Neuronal stem cell (in vitro differentiated cells): Measurements from ENCODE around the gene GJB4.

Experiments
- DNase-seq: peaks from one replicate; pipeline ENCODE4 v3.0.0-alpha.2; 2013; ENCODE audit warnings: low spot score
- H2AFZ ChIP-seq: one replicate; pipeline ENCODE4 v1.6.1; 2013; ENCODE audit warnings: mild to moderate bottlenecking, low read length, inconsistent platforms
- H2AK5ac ChIP-seq: 2 replicates; pipeline ENCODE4 v1.6.1; 2013; ENCODE audit warnings: low read depth, mild to moderate bottlenecking, inconsistent platforms, low read length, moderate library complexity, mixed read lengths
- H2BK120ac ChIP-seq: 2 replicates; pipeline ENCODE4 v1.6.1; 2013; ENCODE audit warnings: low read depth, mild to moderate bottlenecking, inconsistent platforms, low read length, moderate library complexity, mixed read lengths
- H2BK12ac ChIP-seq: one replicate; pipeline ENCODE4 v1.6.1; 2013; ENCODE audit warnings: low read length, inconsistent platforms
- H2BK15ac ChIP-seq: 2 replicates; pipeline ENCODE4 v1.6.1; 2013; ENCODE audit warnings: mild to moderate bottlenecking, low read length, inconsistent platforms, mixed read lengths
- H2BK5ac ChIP-seq: one replicate; pipeline ENCODE4 v1.6.1; 2013; ENCODE audit warnings: inconsistent platforms, mild to moderate bottlenecking, low read length, moderate library complexity
- H3K14ac ChIP-seq: one replicate; pipeline ENCODE4 v1.6.1; 2013; ENCODE audit warnings: low read length, inconsistent platforms
- H3K18ac ChIP-seq: 2 replicates; pipeline ENCODE4 v1.6.1; 2013; ENCODE audit warnings: low read length, inconsistent platforms
- H3K23ac ChIP-seq: 2 replicates; pipeline ENCODE4 v1.6.1; 2013; ENCODE audit warnings: low read depth, mild to moderate bottlenecking, mixed read lengths, low read length, inconsistent platforms; ENCODE audit not compliant: poor library complexity
- H3K27ac ChIP-seq: replicated peaks from 3 replicates; pipeline ENCODE4 v1.5.1; 2013; ENCODE audit warnings: low read length, inconsistent platforms
- H3K27me3 ChIP-seq, 3 experiments: 2 replicates each; pipeline ENCODE4 v1.6.1; 2013; ENCODE audit warnings: low read length in 3 of 3, mild to moderate bottlenecking in 2 of 3, inconsistent platforms in 1 of 3, low read depth in 1 of 3, mixed read lengths in 1 of 3, moderate library complexity in 1 of 3; ENCODE audit not compliant: control insufficient read depth in 3 of 3, insufficient read depth in 3 of 3
- H3K36me3 ChIP-seq, 2 donors: replicated peaks in 1 of 2; 2 replicates each; pipeline ENCODE4 v1.6.1; 2013; ENCODE audit warnings: low read length in 2 of 2; ENCODE audit not compliant: control insufficient read depth in 2 of 2, insufficient read depth in 2 of 2
- H3K4ac ChIP-seq: 2 replicates; pipeline ENCODE4 v1.6.1; 2013; ENCODE audit warnings: inconsistent platforms, mild to moderate bottlenecking, low read length, moderate library complexity
- H3K4me1 ChIP-seq, 2 donors: 1 replicate in 1 of 2; 2 replicates in 1 of 2; pipeline ENCODE4 v1.6.1; 2013; ENCODE audit warnings: low read length in 2 of 2, low read depth in 1 of 2; ENCODE audit not compliant: control insufficient read depth in 2 of 2, insufficient read depth in 1 of 2
- H3K4me2 ChIP-seq: one replicate; pipeline ENCODE4 v1.6.1; 2013; ENCODE audit warnings: mild to moderate bottlenecking, low read length, inconsistent platforms; ENCODE audit not compliant: insufficient read depth, poor library complexity, severe bottlenecking
- H3K4me3 ChIP-seq, 2 donors: 2 replicates each; pipeline ENCODE4 v1.5.1; 2013; ENCODE audit warnings: low read length in 2 of 2, mild to moderate bottlenecking in 2 of 2, inconsistent platforms in 1 of 2, moderate library complexity in 1 of 2
- H3K79me1 ChIP-seq: one replicate; pipeline ENCODE4 v1.6.1; 2013; ENCODE audit warnings: low read depth, mild to moderate bottlenecking, inconsistent platforms, low read length, moderate library complexity
- H3K9ac ChIP-seq: one replicate; pipeline ENCODE4 v1.6.1; 2013; ENCODE audit warnings: mild to moderate bottlenecking, low read depth, low read length, inconsistent platforms; ENCODE audit not compliant: poor library complexity
- H3K9me3 ChIP-seq, 2 donors: replicated peaks in 1 of 2; 2 replicates each; pipeline versions ENCODE3 to v1.6.1; 2013; ENCODE audit warnings: low read length in 2 of 2, mild to moderate bottlenecking in 2 of 2, inconsistent platforms in 1 of 2, low read depth in 1 of 2, mixed read lengths in 1 of 2, moderate library complexity in 1 of 2; ENCODE audit not compliant: control insufficient read depth in 2 of 2, insufficient read depth in 1 of 2
- H4K8ac ChIP-seq: one replicate; pipeline ENCODE4 v1.6.1; 2013; ENCODE audit warnings: low read depth, mild to moderate bottlenecking, inconsistent platforms, low read length, moderate library complexity
- H4K91ac ChIP-seq: one replicate; pipeline ENCODE4 v1.6.1; 2013; ENCODE audit warnings: low read length, low read depth, mild to moderate bottlenecking, inconsistent platforms; ENCODE audit not compliant: poor library complexity
- WGBS, 2 donors: extraction: QIAGEN DNeasy Blood & Tissue Kit; methylation state at CpG; one replicate each; pipeline ENCODE4 v1.1.7; 2013; ENCODE audit warnings: missing lambda C conversion rate in 2 of 2, mixed read lengths in 1 of 2; ENCODE audit not compliant: insufficient read length in 2 of 2, insufficient replicate concordance in 1 of 2; ENCODE audit errors: extremely low coverage in 2 of 2; 5-methylcytosine and 5-hydroxymethylcytosine counted together

GJB4 gene

GRCh38 chr1:34713443-34713842 is 46.1 kb upstream of the GJB4 start:
- DNase-seq, result no peak
- Histone ChIP-seq H2BK120ac (no peak overlapping the region), H2AK5ac (no peak overlapping the region), H3K9ac (no peak overlapping the region), H3K4me3 (no peak overlapping the region), H4K8ac (no peak overlapping the region), H4K91ac (no peak overlapping the region), H3K4ac (no peak overlapping the region), H3K4me1 (no peaks in the 10 kb centered on the region), H2BK15ac (no peak overlapping the region), H3K79me1 (no peaks in the 10 kb centered on the region), H3K14ac (no peak overlapping the region), H3K36me3 (no peaks in the 10 kb centered on the region), H3K27me3 (peaks cover 0 to 11% (median 0%) of the 10 kb centered on the region in 3 experiments), H3K27ac (no peak overlapping the region), H3K4me2 (no peak overlapping the region), H2BK12ac (no peak overlapping the region), H2BK5ac (no peak overlapping the region), H3K9me3 (peaks cover 0 to 2% of the 10 kb centered on the region in 2 donors), H3K18ac (no peak overlapping the region), H3K23ac (no peak overlapping the region), H2AFZ (no peak overlapping the region)
- no CpG with 5 or more reads among the region's 6 CpGs for WGBS, 2 donors

- Histone ChIP-seq H3K4me1 (no peaks in the 10 kb centered on the region), H3K18ac (no peak overlapping the region), H3K23ac (no peak overlapping the region), H3K9me3 (peaks cover 0 to 2% of the 10 kb centered on the region in 2 donors), H2BK12ac (no peak overlapping the region), H2AK5ac (no peak overlapping the region), H3K27ac (no peak overlapping the region), H2BK5ac (no peak overlapping the region), H3K14ac (no peak overlapping the region), H4K8ac (no peak overlapping the region), H3K27me3 (peaks cover 0 to 11% (median 0%) of the 10 kb centered on the region in 3 experiments), H2AFZ (no peak overlapping the region), H2BK15ac (no peak overlapping the region), H3K9ac (no peak overlapping the region), H4K91ac (no peak overlapping the region), H2BK120ac (no peak overlapping the region), H3K4ac (no peak overlapping the region), H3K79me1 (no peaks in the 10 kb centered on the region), H3K36me3 (no peaks in the 10 kb centered on the region), H3K4me2 (no peak overlapping the region), H3K4me3 (no peak overlapping the region)
- DNase-seq, result no peak
- WGBS, 2 donors, result no CpG with 5 or more reads among the region's 3 CpGs
Observed at GRCh38 chr1:34714386-34714785, 45.2 kb upstream of the GJB4 start.

- H3K4me2 ChIP-seq, result no peak overlapping the region
- no peak overlapping the region for H3K14ac ChIP-seq
- WGBS, 2 donors, result no CpG with 5 or more reads among the region's 3 CpGs
- peaks cover 0 to 2% of the 10 kb centered on the region in 2 donors for H3K9me3 ChIP-seq
- no peak overlapping the region for H2BK15ac ChIP-seq
- H3K9ac ChIP-seq, result no peak overlapping the region
- no peak overlapping the region for H4K8ac ChIP-seq
- H2BK5ac ChIP-seq, result no peak overlapping the region
- H3K27ac ChIP-seq, result no peak overlapping the region
- no peak for DNase-seq
- no peak overlapping the region for H2AFZ ChIP-seq
- H3K4me1 ChIP-seq, result no peaks in the 10 kb centered on the region
- no peaks in the 10 kb centered on the region for H3K79me1 ChIP-seq
- H3K4me3 ChIP-seq, result no peak overlapping the region
- H4K91ac ChIP-seq, result no peak overlapping the region
- no peak overlapping the region for H2AK5ac ChIP-seq
- H3K4ac ChIP-seq, result no peak overlapping the region
- no peak overlapping the region for H2BK12ac ChIP-seq
- no peak overlapping the region for H2BK120ac ChIP-seq
- H3K27me3 ChIP-seq, result peaks cover 0 to 15% (median 0%) of the 10 kb centered on the region in 3 experiments
- H3K23ac ChIP-seq, result no peak overlapping the region
- no peaks in the 10 kb centered on the region for H3K36me3 ChIP-seq
- H3K18ac ChIP-seq, result no peak overlapping the region
Observed at GRCh38 chr1:34715139-34715538, 44.4 kb upstream of the GJB4 start.

- no peak overlapping the region for H2AK5ac ChIP-seq
- no peaks in the 10 kb centered on the region for H3K79me1 ChIP-seq
- no peak overlapping the region for H4K8ac ChIP-seq
- H4K91ac ChIP-seq, result no peak overlapping the region
- peaks cover 0 to 2% of the 10 kb centered on the region in 2 donors for H3K9me3 ChIP-seq
- peaks cover 0 to 10% (median 0%) of the 10 kb centered on the region in 3 experiments for H3K27me3 ChIP-seq
- H2BK15ac ChIP-seq, result no peak overlapping the region
- no peak overlapping the region for H2BK5ac ChIP-seq
- H3K4me2 ChIP-seq, result no peak overlapping the region
- WGBS, 2 donors, result no CpG with 5 or more reads among the region's 4 CpGs
- no peak overlapping the region for H2AFZ ChIP-seq
- H3K4me3 ChIP-seq, result no peak overlapping the region
- H3K4ac ChIP-seq, result no peak overlapping the region
- no peak overlapping the region for H2BK12ac ChIP-seq
- H3K23ac ChIP-seq, result no peak overlapping the region
- H2BK120ac ChIP-seq, result no peak overlapping the region
- no peak overlapping the region for H3K14ac ChIP-seq
- no peak overlapping the region for H3K9ac ChIP-seq
- DNase-seq, result no peak
- H3K36me3 ChIP-seq, result no peaks in the 10 kb centered on the region
- no peak overlapping the region for H3K27ac ChIP-seq
- H3K4me1 ChIP-seq, result no peaks in the 10 kb centered on the region
- H3K18ac ChIP-seq, result no peak overlapping the region
Observed at GRCh38 chr1:34721241-34721640, 38.3 kb upstream of the GJB4 start.
